Caco-2 (cell line): Measurements from ENCODE around the gene GRK2. TPM values are rescaled to one million over a fixed set of nuclear protein-coding genes. Genes with fewer than 3 reads are reported as not detected.

Experiments used
- BruUV-seq: library from RNA; stranded (reverse); fragments of 400-500 nt; replicated peaks from 2 replicates; lab custom pipeline; 2021; lab: Mats Ljungman, UMichigan
- CTCF ChIA-PET: fragments of 300-600 bp; sonication (Branson Sonifier 250); formaldehyde crosslinking; loops from one replicate; lab custom pipeline; 2022; ENCODE audit warnings: antibody characterized with exemption; lab: Charles Lee
- POLR2A ChIA-PET: fragments of 300-600 bp; sonication (Branson Sonifier 250); formaldehyde crosslinking; loops from one replicate; lab custom pipeline; 2022; ENCODE audit warnings: antibody characterized with exemption; lab: Charles Lee
- DNase-seq, 2 experiments: peaks; one replicate each; pipeline versions ENCODE4 v3.0.0 to v3.0.0-alpha.2; 2020 to 2022
- H3K27me3 ChIP-seq: replicated peaks from 2 replicates; pipeline ENCODE4 v1.6.0; 2011; ENCODE audit warnings: low read length; ENCODE audit not compliant: control insufficient read depth, insufficient read depth
- H3K36me3 ChIP-seq: 2 replicates; pipeline ENCODE4 v1.5.1; 2011; ENCODE audit warnings: low read length; ENCODE audit not compliant: control insufficient read depth, insufficient read depth
- H3K4me1 ChIP-seq: fragments of 250-450 bp; sonication (Bioruptor Pico); 2 replicates; pipeline ENCODE4 v1.5.1; 2020; ENCODE audit warnings: mild to moderate bottlenecking
- H3K4me3 ChIP-seq: 2 replicates; pipeline ENCODE4 v1.5.1; 2011; ENCODE audit warnings: low read depth, mild to moderate bottlenecking, control low read depth, low read length
- H3K9me3 ChIP-seq: fragments of 250-450 bp; sonication (Bioruptor Pico); 2 replicates; pipeline ENCODE4 v1.5.1; 2020; ENCODE audit warnings: mild to moderate bottlenecking, moderate library complexity
- H3K27ac Mint-ChIP-seq: one replicate; pipeline ENCODE4 v1.8.0; 2022; ENCODE audit warnings: mixed read lengths; ENCODE audit not compliant: unreplicated experiment
- H3K27me3 Mint-ChIP-seq: one replicate; pipeline ENCODE4 v1.8.0; 2022; ENCODE audit warnings: mixed read lengths; ENCODE audit not compliant: insufficient read depth, unreplicated experiment
- H3K36me3 Mint-ChIP-seq: one replicate; pipeline ENCODE4 v1.8.0; 2022; ENCODE audit warnings: mild to moderate bottlenecking, mixed read lengths; ENCODE audit not compliant: insufficient read depth, unreplicated experiment
- H3K4me1 Mint-ChIP-seq: one replicate; pipeline ENCODE4 v1.8.0; 2022; ENCODE audit warnings: low read depth, mixed read lengths; ENCODE audit not compliant: unreplicated experiment
- H3K4me3 Mint-ChIP-seq: one replicate; pipeline ENCODE4 v1.8.0; 2022; ENCODE audit warnings: mild to moderate bottlenecking, moderate library complexity, mixed read lengths; ENCODE audit not compliant: unreplicated experiment
- H3K9me3 Mint-ChIP-seq: one replicate; pipeline ENCODE4 v1.8.0; 2022; ENCODE audit warnings: mixed read lengths; ENCODE audit not compliant: unreplicated experiment
- CTCF ChIP-seq, 2 experiments: fragments of 200-600 bp in 1 of 2; IDR thresholded peaks; 1 replicate in 1 of 2; 2 replicates in 1 of 2; pipeline versions ENCODE4 v1.5.1 to v1.8.0; 2011 to 2022; ENCODE audit warnings: antibody characterized with exemption in 1 of 2, control low read depth in 1 of 2, inconsistent platforms in 1 of 2, low read depth in 1 of 2, low read length in 1 of 2, mild to moderate bottlenecking in 1 of 2, moderate library complexity in 1 of 2; ENCODE audit not compliant: insufficient read depth in 1 of 2, severe bottlenecking in 1 of 2, unreplicated experiment in 1 of 2
- intact Hi-C: fragments of 100-400 bp; cut with micrococcal nuclease; formaldehyde crosslinking; loops from one replicate; pipeline ENCODE4 v1.10.0; 2022; ENCODE audit not compliant: unreplicated experiment
- total RNA-seq: library from RNA; stranded (reverse); gene quantifications from 2 replicates; pipeline ENCODE4 v1.2.3, GENCODE V29; 2022

GRK2 gene
- total RNA-seq, 1 experiment from 2014 or later: 120 TPM

- intact Hi-C loops: no loop called here
- H3K9me3 ChIP-seq: no peaks in the 10 kb centered on the region
- Mint-ChIP-seq H3K27me3 (no peaks in the 10 kb centered on the region), H3K4me3 (no peak overlapping the region), H3K9me3 (no peaks in the 10 kb centered on the region), H3K4me1 (peaks cover under 1% of the 10 kb centered on the region), H3K36me3 (peaks cover 65% of the 10 kb centered on the region), H3K27ac (no peak overlapping the region)
- no peak overlapping the region for H3K4me3 ChIP-seq
- TF ChIP-seq CTCF (IDR thresholded peaks at IDR 0.05; ENCODE audit: insufficient read depth in 1 of 2, low read depth in 1 of 2, low read length in 1 of 2, severe bottlenecking in 1 of 2, unreplicated experiment in 1 of 2): no peak
- POLR2A ChIA-PET: no interaction called here
- no peaks in the 10 kb centered on the region for H3K27me3 ChIP-seq
- no peak for DNase-seq
- CTCF ChIA-PET: interaction anchor here (0.7 kb wide), 1 partner anchor 42 kb away, joined by 3 read pairs; no protein-coding TSS in a partner anchor
- no TSS peak for BruUV-seq
- no peaks in the 10 kb centered on the region; the same call in 1 of the 2 replicates for H3K4me1 ChIP-seq
- H3K36me3 ChIP-seq: peaks cover 7% of the 10 kb centered on the region
Measured at GRCh38 chr11:67275606-67276409, 9.5 kb downstream of the GRK2 start.

- no peaks in the 10 kb centered on the region for H3K27me3 ChIP-seq
- no peaks in the 10 kb centered on the region for H3K9me3 Mint-ChIP-seq
- H3K27ac Mint-ChIP-seq: no peak overlapping the region
- intact Hi-C loops: no loop called here
- no peaks in the 10 kb centered on the region for H3K27me3 Mint-ChIP-seq
- H3K4me3 ChIP-seq: no peak overlapping the region
- ChIA-PET CTCF (interaction anchor here (0.5 kb wide), 1 partner anchor 172 kb away, joined by 3 read pairs; no protein-coding TSS in a partner anchor), POLR2A (no interaction called here)
- H3K36me3 ChIP-seq: peaks cover 8% of the 10 kb centered on the region
- no peak for TF ChIP-seq CTCF (IDR thresholded peaks at IDR 0.05; ENCODE audit: insufficient read depth in 1 of 2, low read depth in 1 of 2, low read length in 1 of 2, severe bottlenecking in 1 of 2, unreplicated experiment in 1 of 2)
- no peak for DNase-seq
- no TSS peak for BruUV-seq
- H3K4me1 ChIP-seq: no peaks in the 10 kb centered on the region; the same call in 1 of the 2 replicates
- H3K36me3 Mint-ChIP-seq: peaks cover 65% of the 10 kb centered on the region
- H3K9me3 ChIP-seq: no peaks in the 10 kb centered on the region
- H3K4me3 Mint-ChIP-seq: no peak overlapping the region
- H3K4me1 Mint-ChIP-seq: no peaks in the 10 kb centered on the region
Measured at GRCh38 chr11:67276781-67277230, 10.5 kb downstream of the GRK2 start.

- ChIA-PET CTCF (interaction anchor here (0.5 to 0.7 kb wide), 4 partner anchors 14 to 173 kb away, joined by 3 read pairs; no protein-coding TSS in a partner anchor), POLR2A (no interaction called here)
- no peak for TF ChIP-seq CTCF (IDR thresholded peaks at IDR 0.05; ENCODE audit: insufficient read depth in 1 of 2, low read depth in 1 of 2, low read length in 1 of 2, severe bottlenecking in 1 of 2, unreplicated experiment in 1 of 2)
- intact Hi-C loops: no loop called here
- peaks cover 8% of the 10 kb centered on the region for H3K36me3 ChIP-seq
- Mint-ChIP-seq H3K36me3 (peaks cover 69% of the 10 kb centered on the region), H3K27ac (no peak overlapping the region), H3K9me3 (no peaks in the 10 kb centered on the region), H3K4me1 (no peaks in the 10 kb centered on the region), H3K4me3 (no peak overlapping the region), H3K27me3 (no peaks in the 10 kb centered on the region)
- DNase-seq: no peak
- no peaks in the 10 kb centered on the region for H3K27me3 ChIP-seq
- no peaks in the 10 kb centered on the region for H3K9me3 ChIP-seq
- BruUV-seq: no TSS peak
- H3K4me1 ChIP-seq: no peaks in the 10 kb centered on the region; the same call in 1 of the 2 replicates
- H3K4me3 ChIP-seq: no peak overlapping the region
Measured at GRCh38 chr11:67277231-67277961, 11.1 kb downstream of the GRK2 start.
